Retina (tissue), 1 donor: Measurements from ENCODE around the gene CLDN4.

Source experiments
- DNase-seq: peaks from one replicate; pipeline ENCODE4 v3.0.0-alpha.2; 2016

CLDN4 gene

DNA sequence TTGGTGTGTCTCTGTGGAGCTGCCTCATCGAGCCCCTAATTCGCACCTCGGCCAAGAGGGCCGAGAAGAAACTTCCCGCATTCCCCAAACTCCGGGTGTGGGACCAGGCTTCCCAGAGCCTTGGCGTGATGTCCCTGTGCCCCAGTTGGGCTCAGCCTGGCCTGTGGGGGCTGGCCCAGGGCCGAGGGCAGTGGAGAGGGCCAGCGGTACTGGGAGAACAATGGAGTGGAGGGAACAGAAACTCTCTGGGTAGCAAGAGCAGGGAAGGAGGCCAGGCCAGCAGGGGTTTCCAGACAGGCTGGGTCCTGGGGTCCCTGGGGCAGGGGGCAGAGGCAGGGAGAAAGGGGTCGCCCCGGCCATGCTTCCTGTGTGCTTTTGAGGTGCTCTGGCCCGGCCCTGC lies 46.2 kb downstream of the CLDN4 start:
- DNase-seq, result no peak

DNA sequence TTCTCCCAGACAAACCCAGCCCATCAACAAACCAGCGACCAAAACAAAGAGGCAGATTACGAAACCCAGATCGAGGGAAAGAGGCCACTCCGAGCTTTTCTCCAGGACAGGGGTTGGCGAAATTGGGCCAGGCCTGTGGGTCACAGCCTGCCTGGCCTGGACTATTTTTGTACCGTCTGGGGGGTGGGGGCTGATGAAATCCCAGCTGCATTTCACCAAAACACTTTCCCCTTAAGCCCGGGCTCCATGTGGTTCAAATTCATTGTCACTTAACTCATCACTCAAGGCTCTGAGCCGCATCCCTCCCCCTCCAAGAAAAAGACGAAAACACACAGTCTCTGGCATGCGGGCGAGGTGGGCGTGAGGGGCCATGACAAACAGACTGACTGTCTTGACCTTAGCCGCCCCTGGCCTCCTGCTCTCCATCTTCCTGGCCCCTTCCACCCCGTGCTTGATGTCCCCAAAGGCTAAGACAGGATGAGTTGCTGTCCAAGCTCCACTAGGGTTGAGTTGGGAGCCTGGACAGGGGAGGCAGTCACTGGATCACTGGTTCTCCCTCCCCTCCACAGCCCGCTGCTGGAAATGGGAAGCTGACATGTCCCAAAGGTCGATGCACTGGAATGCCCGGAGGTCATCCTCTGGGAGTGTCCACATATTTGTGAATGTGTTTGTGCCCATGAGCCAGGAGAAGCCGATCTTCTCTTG lies 49.3 kb downstream of the CLDN4 start:
- DNase-seq, result no peak

DNA sequence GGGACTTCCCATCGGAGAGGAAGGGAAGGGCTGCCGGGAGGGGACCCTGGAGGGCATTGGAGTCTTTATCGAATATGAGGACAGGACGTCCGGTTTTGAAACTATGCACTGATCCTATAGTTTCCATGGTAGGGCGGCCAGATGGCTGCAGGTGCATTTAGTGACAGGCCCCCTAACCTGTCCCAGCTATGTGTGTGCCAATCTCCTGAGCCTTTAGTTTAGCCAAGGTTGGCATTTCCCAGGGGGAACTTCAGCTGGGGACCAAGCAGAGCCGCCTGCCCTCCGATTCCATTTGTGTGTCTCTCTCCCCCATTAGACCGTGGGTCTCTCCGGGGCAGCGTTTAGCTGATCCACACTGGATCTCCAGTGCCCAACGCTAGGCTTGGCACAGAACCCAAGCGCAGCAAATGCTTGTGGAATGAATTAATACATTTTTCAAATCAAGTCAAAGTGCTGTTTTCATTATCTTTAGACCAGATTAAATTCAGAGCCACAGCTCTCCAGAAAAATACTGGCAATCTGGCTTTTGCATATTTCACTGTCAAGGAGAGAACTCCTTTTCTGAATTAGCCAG lies 50.0 kb downstream of the CLDN4 start:
- no peak for DNase-seq

DNA sequence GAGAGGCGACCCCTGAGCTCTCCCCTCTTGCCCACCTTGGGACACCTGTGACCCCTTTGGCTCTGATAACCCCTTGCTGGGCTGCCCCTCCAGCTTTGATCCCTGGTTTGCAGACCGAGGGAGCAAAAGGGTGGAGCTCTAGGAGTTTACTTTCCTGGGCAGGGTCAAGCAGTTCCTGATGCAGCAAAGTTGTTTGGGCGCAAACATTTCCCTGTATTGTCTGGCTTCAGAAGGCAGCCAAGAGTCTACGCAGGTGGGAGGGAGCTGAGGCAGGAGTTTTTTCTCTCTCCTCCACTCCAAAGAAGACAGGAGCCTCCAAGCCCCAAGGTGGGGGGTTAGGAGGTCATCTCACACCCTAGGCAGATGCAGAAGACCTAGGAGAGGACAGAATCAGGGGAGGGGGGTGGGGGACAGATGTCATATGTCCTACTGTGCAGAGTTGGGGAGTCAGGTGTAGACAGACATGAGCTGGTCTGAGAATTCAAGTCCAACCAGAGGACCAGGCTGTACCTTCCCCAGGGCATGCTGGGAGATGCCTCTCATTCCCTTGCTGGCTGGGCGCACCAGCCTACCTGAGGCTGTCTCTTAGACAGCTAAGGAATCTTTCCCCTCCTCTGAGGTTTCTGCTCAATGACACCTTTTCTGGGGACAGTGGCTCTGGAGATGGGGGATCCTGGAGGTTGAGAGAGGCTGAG lies 50.7 kb downstream of the CLDN4 start:
- DNase-seq, result no peak

DNA sequence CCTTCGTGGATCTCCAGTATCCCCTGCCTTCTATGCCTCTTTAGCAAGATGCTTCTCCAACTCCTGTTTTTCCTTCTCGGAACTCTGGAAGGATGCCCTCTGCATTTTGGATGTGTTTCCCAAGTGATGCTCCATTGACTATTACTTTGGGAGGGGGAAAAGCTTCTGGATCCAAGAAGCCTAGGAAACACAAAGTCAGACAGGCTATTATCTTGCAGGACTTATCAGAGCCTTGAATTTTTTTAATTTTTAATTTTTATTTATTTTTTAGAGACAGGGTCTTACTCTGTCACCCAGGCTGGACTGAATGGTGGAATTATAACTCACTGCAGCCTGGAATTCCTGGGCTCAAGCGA lies 51.2 kb downstream of the CLDN4 start:
- DNase-seq, result no peak
